Common myeloid progenitor, CD34-positive (primary cell): ENCODE measurements around the gene PSMB3.

ENCODE experiments used
- CTCF ChIA-PET: fragments of 350-600 bp; sonication (Branson Sonifier 250); formaldehyde crosslinking; loops from one replicate; lab custom pipeline; 2021; ENCODE audit warnings: antibody characterized with exemption; lab: Charles Lee
- POLR2A ChIA-PET: fragments of 350-600 bp; sonication (Branson Sonifier 250); formaldehyde crosslinking; loops from one replicate; lab custom pipeline; 2021; ENCODE audit warnings: antibody characterized with exemption; lab: Charles Lee
- DNase-seq, 3 donors: peaks; one replicate each; pipeline versions ENCODE4 v3.0.0 to v3.0.0-alpha.2; 2013
- H3K27ac ChIP-seq, 2 experiments: 1 replicate in 1 of 2; 2 replicates in 1 of 2; pipeline ENCODE4 v1.7.0; 2013; ENCODE audit warnings: inconsistent platforms in 2 of 2, low read length in 2 of 2, mild to moderate bottlenecking in 2 of 2, low read depth in 1 of 2, moderate library complexity in 1 of 2; ENCODE audit not compliant: severe bottlenecking in 2 of 2, insufficient read depth in 1 of 2, poor library complexity in 1 of 2
- H3K27me3 ChIP-seq, 5 experiments: replicated peaks in 2 of 5; 1 replicate in 3 of 5; 2 replicates in 2 of 5; pipeline versions ENCODE4 v1.6.1 to v1.7.0; 2013; ENCODE audit warnings: low read length in 4 of 5, mild to moderate bottlenecking in 2 of 5, moderate library complexity in 2 of 5, inconsistent platforms in 1 of 5; ENCODE audit not compliant: insufficient read depth in 5 of 5, control insufficient read depth in 4 of 5
- H3K36me3 ChIP-seq, 4 experiments: 1 replicate in 2 of 4; 2 replicates in 2 of 4; pipeline versions ENCODE4 v1.6.1 to v1.7.0; 2013; ENCODE audit warnings: low read length in 3 of 4, control low read depth in 1 of 4, mild to moderate bottlenecking in 1 of 4; ENCODE audit not compliant: control insufficient read depth in 4 of 4, insufficient read depth in 4 of 4
- H3K4me1 ChIP-seq, 4 experiments: 1 replicate in 3 of 4; 2 replicates in 1 of 4; pipeline versions ENCODE4 v1.6.1 to v1.7.1; 2013; ENCODE audit warnings: low read length in 3 of 4, mild to moderate bottlenecking in 3 of 4, control low read depth in 1 of 4, inconsistent platforms in 1 of 4, moderate library complexity in 1 of 4; ENCODE audit not compliant: control insufficient read depth in 4 of 4, insufficient read depth in 4 of 4; ENCODE audit errors: control extremely low read depth in 1 of 4
- H3K4me3 ChIP-seq, 7 experiments: 1 replicate in 4 of 7; 2 replicates in 3 of 7; pipeline versions ENCODE4 v1.5.1 to v1.7.0; 2013; ENCODE audit warnings: mild to moderate bottlenecking in 7 of 7, low read length in 6 of 7, moderate library complexity in 6 of 7, inconsistent platforms in 2 of 7, low read depth in 2 of 7, control low read depth in 1 of 7; ENCODE audit not compliant: insufficient read depth in 4 of 7, control insufficient read depth in 1 of 7; ENCODE audit errors: extremely low read depth in 1 of 7
- H3K9me3 ChIP-seq, 5 experiments: 1 replicate in 4 of 5; 2 replicates in 1 of 5; pipeline versions ENCODE4 v1.6.1 to v1.7.1; 2013; ENCODE audit warnings: low read length in 4 of 5, mild to moderate bottlenecking in 2 of 5, inconsistent platforms in 1 of 5, low read depth in 1 of 5, moderate library complexity in 1 of 5; ENCODE audit not compliant: control insufficient read depth in 4 of 5, insufficient read depth in 2 of 5; ENCODE audit errors: control extremely low read depth in 1 of 5
- WGBS: methylation state at CpG from one replicate; pipeline ENCODE4 v1.1.5; 2013; ENCODE audit not compliant: insufficient coverage; 5-methylcytosine and 5-hydroxymethylcytosine counted together

Gene PSMB3

DNA sequence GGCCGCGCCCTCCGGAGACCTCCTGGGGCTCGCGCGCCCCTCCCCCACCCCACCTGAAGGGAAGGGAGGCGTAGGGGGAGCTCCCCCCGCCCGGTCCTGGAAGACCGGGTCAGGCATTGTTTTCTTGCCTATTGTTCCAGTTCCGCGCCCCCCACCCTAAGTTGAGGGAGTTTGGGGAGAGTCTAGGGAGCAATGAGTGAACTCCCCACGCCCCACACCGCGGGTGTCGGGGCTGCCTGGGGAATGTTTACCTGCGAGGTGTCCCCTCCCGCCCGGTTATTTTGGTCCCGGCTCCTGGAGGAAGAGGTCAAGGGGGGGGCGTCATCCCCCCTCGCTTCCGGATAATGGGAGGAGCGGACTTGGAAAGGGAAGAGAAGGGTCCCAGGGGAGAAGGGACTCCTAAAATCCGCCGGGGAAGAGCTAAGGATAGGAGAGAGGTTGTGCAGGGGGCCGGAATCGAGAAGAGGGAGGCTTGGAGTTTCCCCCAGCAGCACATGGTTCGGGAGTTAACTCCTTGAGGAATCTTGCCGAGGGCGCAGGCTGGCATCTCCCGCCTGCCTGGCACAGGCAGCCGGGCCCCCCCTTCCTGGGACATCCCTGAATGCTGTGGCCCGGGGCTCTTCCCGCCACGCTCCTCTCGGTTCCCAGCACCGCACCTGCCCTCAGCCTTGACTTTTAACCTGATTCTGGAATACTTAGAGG, 46.6 kb upstream of the PSMB3 start:
- Histone ChIP-seq H3K27ac (peak overlapping the region in 1 of 2 experiments; percentile 70), H3K4me1 (peaks cover 3 to 70% (median 55%) of the 10 kb centered on the region in 4 experiments), H3K9me3 (no peaks in the 10 kb centered on the region), H3K36me3 (peaks cover 0 to 24% (median 23%) of the 10 kb centered on the region in 4 experiments), H3K27me3 (no peaks in the 10 kb centered on the region), H3K4me3 (peak overlapping the region; percentile 51 to 96 (median 86))
- DNase-seq: no peak
- CTCF ChIA-PET: interaction anchor here (1.0 to 4.3 kb wide), 3 partner anchors 18 to 29 kb away, joined by 5 to 18 read pairs (median 16); no protein-coding TSS in a partner anchor
- POLR2A ChIA-PET: interaction anchor here (1.5 kb wide), 1 partner anchor 18 kb away, joined by 7 read pairs; no protein-coding TSS in a partner anchor
- 0% methylated on average over 22 of the region's 38 CpGs for WGBS

DNA sequence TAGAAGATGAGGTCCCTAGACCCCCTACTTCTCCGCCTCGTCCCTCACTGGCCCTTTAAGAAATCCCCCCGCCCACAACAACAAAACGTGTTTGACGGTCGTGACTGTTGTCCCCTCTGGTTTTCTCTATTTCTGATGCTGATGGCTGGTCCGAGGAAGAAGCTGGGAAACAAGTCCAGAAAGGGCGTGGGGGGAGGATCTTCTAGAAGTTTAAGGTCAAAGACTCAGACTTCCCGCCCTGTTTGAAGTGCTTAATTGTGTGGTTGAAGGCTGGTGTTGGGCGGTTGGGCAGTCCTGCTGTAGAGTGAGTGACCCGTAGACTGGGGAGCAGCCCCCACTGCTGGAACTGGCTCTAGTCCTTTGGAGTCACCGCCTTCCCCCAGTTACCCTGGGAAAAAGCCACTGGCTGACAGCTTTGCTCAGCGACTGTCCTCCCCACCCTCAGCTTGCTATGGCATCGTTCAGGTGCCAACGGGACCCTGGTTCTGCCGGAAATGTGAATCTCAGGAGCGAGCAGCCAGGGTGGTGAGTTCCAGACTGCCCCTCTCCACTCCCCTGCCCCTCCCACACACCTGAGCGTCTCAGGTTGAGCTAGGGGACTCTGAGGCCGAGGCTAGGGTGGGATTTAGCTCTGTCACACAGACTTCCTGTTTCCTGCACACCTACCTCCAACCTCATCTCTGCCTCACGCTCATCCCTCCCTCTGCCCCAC, 45.9 kb upstream of the PSMB3 start:
- 56% methylated on average over 7 of the region's 20 CpGs for WGBS
- ChIA-PET CTCF (interaction anchor here (0.6 to 4.3 kb wide), 5 partner anchors 17 to 41 kb away, joined by 3 to 18 read pairs (median 5); no protein-coding TSS in a partner anchor), POLR2A (interaction anchor here (1.5 kb wide), 1 partner anchor 17 kb away, joined by 7 read pairs; no protein-coding TSS in a partner anchor)
- H3K4me3 ChIP-seq: peak overlapping the region; percentile 51 to 96 (median 86)
- H3K27ac ChIP-seq: no peak overlapping the region
- H3K9me3 ChIP-seq: no peaks in the 10 kb centered on the region
- no peak for DNase-seq
- H3K36me3 ChIP-seq: peaks cover 0 to 31% (median 23%) of the 10 kb centered on the region in 4 experiments
- no peaks in the 10 kb centered on the region for H3K27me3 ChIP-seq
- H3K4me1 ChIP-seq: peaks cover 0 to 70% (median 55%) of the 10 kb centered on the region in 4 experiments

DNA sequence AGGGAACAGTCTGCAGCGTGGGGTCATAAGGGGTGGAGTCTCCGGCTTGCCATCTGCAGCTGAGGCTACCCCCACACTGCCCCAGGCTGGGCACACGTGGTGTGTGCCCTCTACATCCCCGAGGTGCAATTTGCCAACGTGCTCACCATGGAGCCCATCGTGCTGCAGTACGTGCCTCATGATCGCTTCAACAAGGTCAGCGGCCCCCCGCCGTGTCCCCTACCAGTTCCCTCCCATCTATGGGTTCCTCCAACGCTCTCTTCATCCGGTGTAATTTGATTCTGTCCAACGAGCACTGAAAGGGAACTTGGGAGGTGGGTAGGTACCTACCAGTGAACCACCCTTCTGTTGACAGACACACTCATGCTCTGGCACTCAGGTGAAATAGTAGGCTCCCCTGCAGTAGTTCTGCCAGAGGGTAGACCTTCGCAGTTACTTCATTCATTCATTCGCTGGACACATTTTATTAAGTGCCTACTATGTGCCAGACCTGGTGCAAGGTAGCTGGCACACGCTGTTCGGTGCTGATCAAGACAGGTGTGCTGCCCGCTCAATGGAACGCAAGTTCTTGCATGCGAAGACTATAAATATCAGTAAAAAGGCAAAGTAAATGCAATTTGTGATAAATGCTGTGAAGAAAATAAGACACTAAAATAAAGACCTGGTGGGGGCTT, 44.7 kb upstream of the PSMB3 start:
- Histone ChIP-seq H3K4me3 (no peak overlapping the region), H3K9me3 (no peaks in the 10 kb centered on the region), H3K4me1 (peaks cover 0 to 70% (median 57%) of the 10 kb centered on the region in 4 experiments), H3K27me3 (no peaks in the 10 kb centered on the region), H3K36me3 (peaks cover 0 to 41% (median 30%) of the 10 kb centered on the region in 4 experiments), H3K27ac (no peak overlapping the region)
- 94% methylated on average over 18 of the region's 21 CpGs for WGBS
- POLR2A ChIA-PET: no interaction called here
- CTCF ChIA-PET: interaction anchor here (0.9 to 4.3 kb wide), 3 partner anchors 16 to 24 kb away, joined by 3 to 25 read pairs (median 18); no protein-coding TSS in a partner anchor
- DNase-seq: no peak

DNA sequence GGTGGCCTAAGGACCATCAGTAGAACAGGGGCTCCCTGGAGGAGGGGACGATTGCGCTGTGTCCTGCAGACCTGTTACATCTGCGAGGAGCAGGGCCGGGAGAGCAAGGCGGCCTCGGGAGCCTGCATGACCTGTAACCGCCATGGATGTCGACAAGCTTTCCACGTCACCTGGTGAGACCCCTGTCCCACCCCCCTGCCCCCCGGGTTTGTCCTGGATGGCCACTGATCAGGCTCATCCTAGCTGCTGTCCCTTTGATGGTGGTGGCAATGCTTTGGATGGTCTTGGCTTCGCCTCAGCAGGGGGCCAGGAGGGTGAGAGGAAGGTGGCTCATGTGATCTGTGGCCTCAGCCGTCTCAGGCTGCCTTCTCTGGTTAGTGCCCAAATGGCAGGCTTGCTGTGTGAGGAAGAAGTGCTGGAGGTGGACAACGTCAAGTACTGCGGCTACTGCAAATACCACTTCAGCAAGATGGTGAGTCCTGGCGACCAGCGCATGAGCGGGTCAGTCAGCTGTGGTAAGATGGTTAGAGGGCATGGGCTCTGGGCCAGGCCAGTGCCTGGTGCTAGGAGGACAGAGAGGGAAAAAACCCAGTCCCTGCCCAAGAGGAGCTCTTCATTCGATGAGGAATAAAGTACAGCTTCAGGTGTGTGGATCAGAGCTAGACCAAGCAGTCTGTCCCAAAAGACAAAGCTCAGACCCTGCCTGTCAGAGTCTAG, 43.3 kb upstream of the PSMB3 start:
- H3K36me3 ChIP-seq: peaks cover 4 to 55% (median 42%) of the 10 kb centered on the region in 4 experiments
- POLR2A ChIA-PET: no interaction called here

DNA sequence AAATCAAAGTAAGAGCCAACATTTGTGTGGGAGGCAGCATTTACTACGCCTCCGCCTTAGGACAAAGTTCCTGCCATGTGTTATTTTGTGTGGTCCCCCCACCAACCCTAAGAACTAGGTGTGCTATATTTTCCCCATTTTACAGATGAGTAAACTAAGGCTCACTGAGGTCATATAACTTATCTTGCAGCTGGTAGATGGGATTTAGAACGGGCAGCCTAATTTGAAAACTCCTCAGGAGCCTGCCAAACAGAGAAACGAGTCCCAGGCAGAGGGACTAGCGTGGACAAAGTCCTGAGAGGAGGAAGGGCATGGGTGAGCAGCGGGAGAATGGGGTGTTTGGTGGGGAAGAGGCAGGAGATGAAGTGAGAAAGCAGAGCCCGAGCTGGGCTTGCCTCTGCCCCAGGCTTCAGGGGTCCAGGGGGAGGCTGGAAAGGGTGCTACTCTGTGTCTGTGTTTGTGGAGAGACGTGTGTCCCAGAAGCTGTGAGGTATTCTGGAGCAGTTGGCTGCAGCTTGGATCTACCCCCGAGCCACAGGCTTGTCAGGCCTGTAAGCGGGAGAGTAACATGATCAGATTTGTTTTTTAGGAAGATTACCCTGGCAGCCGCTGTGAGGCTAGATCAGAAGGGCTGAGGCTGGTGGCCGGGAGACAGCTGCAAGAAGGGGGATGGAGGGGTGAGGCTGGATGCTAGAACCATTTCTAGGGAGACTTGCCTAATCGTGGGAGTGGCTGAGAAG, 42.5 kb upstream of the PSMB3 start:
- Histone ChIP-seq H3K27ac (no peak overlapping the region), H3K36me3 (peaks cover 4 to 58% (median 45%) of the 10 kb centered on the region in 4 experiments), H3K4me1 (peaks cover 0 to 51% (median 44%) of the 10 kb centered on the region in 4 experiments), H3K4me3 (no peak overlapping the region), H3K9me3 (no peaks in the 10 kb centered on the region), H3K27me3 (no peaks in the 10 kb centered on the region)
- 96% methylated on average over 11 of the region's 13 CpGs for WGBS
- ChIA-PET POLR2A (interaction anchor here (1.2 to 1.6 kb wide), 2 partner anchors 10 to 12 kb away, joined by 3 read pairs; no protein-coding TSS in a partner anchor), CTCF (interaction anchor here (0.7 to 4.0 kb wide), 13 partner anchors 10 to 152 kb away, joined by 3 to 25 read pairs (median 3); no protein-coding TSS in a partner anchor)
- DNase-seq: no peak

More for the DNA sequence above, 43.3 kb upstream of the PSMB3 start:
- no peak overlapping the region for H3K27ac ChIP-seq
- WGBS: 96% methylated on average over 17 of the region's 18 CpGs
- H3K9me3 ChIP-seq: no peaks in the 10 kb centered on the region
- no peak for DNase-seq
- H3K4me3 ChIP-seq: no peak overlapping the region
- peaks cover 0 to 56% (median 46%) of the 10 kb centered on the region in 4 experiments for H3K4me1 ChIP-seq
- CTCF ChIA-PET: interaction anchor here (0.8 to 4.0 kb wide), 9 partner anchors 12 to 151 kb away, joined by 3 to 25 read pairs (median 5); no protein-coding TSS in a partner anchor
- no peaks in the 10 kb centered on the region for H3K27me3 ChIP-seq
